Measurements from ENCODE around the gene KCNQ2. TPM values are rescaled to one million over a fixed set of nuclear protein-coding genes. Genes with fewer than 3 reads are reported as not detected.

The KCNQ2 gene
- total and polyA plus RNA-seq, 10 of the 15 experiments (the other 5 are each of a cell fraction or from before 2014, with no cell fraction given), result 0.06 to 0.49 (median 0.26) TPM; not detected in 7

GRCh38 chr20:63374504-63374903, 98.0 kb downstream of the KCNQ2 start (continued):
- TF ChIP-seq MEF2B (IDR thresholded peaks at IDR 0.05; ENCODE audit: partially characterized antibody, poor library complexity, severe bottlenecking) (no peak), BRCA1 (IDR thresholded peaks at IDR 0.05; ENCODE audit: low read depth, low read length) (no peak), MLLT1 (IDR thresholded peaks at IDR 0.05) (no peak)

GRCh38 chr20:63373996-63374395, 98.5 kb downstream of the KCNQ2 start:
- WGBS (ENCODE audit: insufficient coverage, insufficient replicate concordance, low lambda C conversion rate, missing lambda C conversion rate), result 43% methylated on average over 19 of the region's 19 CpGs
- Histone ChIP-seq H3K27ac (ENCODE audit: control insufficient read depth, insufficient read depth) (no peak overlapping the region), H3K27me3 (replicated peaks in 1 of 2; ENCODE audit: control insufficient read depth in 2 of 2, insufficient read depth in 2 of 2, low read length in 1 of 2) (no peaks in the 10 kb centered on the region; a peak in 1 of 4 replicates), H3K4me1 (ENCODE audit: control insufficient read depth, insufficient read depth, low read length) (no peaks in the 10 kb centered on the region), H3K4me3 (no peak overlapping the region), H3K9me3 (replicated peaks; ENCODE audit: control insufficient read depth, insufficient read depth, low read length) (no peaks in the 10 kb centered on the region), H3K79me2 (ENCODE audit: control insufficient read depth, insufficient read depth, low read length) (no peaks in the 10 kb centered on the region), H4K20me1 (ENCODE audit: control insufficient read depth, insufficient read depth) (no peaks in the 10 kb centered on the region), H3K9ac (ENCODE audit: control insufficient read depth, insufficient read depth, low read length) (no peak overlapping the region), H3K36me3 (ENCODE audit: control insufficient read depth in 2 of 2, insufficient read depth in 2 of 2, low read length in 1 of 2) (no peaks in the 10 kb centered on the region), H2AFZ (ENCODE audit: control insufficient read depth, low read depth, low read length) (no peak overlapping the region), H3K4me2 (ENCODE audit: control insufficient read depth, insufficient read depth) (no peak overlapping the region)
- ChIA-PET RAD21 (ENCODE audit: unreplicated experiment) (no interaction called here), POLR2A (no interaction called here), CTCF (interaction anchor here (0.6 to 0.8 kb wide), 2 partner anchors 151 to 162 kb away, joined by 3 to 4 read pairs; no protein-coding TSS in a partner anchor), SMC1A (ENCODE audit: uncharacterized antibody, unreplicated experiment) (no interaction called here)
- no peak for ATAC-seq
- no peak for DNase-seq (ENCODE audit: low read depth, low spot score)
- BruUV-seq (replicated peaks), result no TSS peak
- no peak for FAIRE-seq
- TF ChIP-seq ASH2L (IDR thresholded peaks at IDR 0.05; ENCODE audit: borderline replicate concordance, low read depth) (no peak), HDAC2 (IDR thresholded peaks at IDR 0.05) (no peak), USF2 (IDR thresholded peaks at IDR 0.05; ENCODE audit: borderline replicate concordance, low read depth, low read length) (no peak)
- in situ Hi-C loops (cut with MboI), result no loop called here
- intact Hi-C loops (cut with micrococcal nuclease; ENCODE audit: unreplicated experiment), result no loop called here
